Sigmoid colon (tissue), 4 donors: Measurements from ENCODE around the gene CABLES2.

Experiments used
- CTCF ChIP-seq, 4 experiments: fragments of 450-650 bp in 3 of 4; fragments of 200-600 bp in 1 of 4; IDR thresholded peaks; one replicate each; pipeline ENCODE4 v1.5.1; 2016 to 2019; ENCODE audit warnings: antibody characterized with exemption in 4 of 4, mild to moderate bottlenecking in 3 of 4, moderate library complexity in 2 of 4
- POLR2AphosphoS5 ChIP-seq, 4 donors: sonication (generic); formaldehyde crosslinking; IDR thresholded peaks; one replicate each; pipeline ENCODE4 v1.6.1; 2017; ENCODE audit warnings: antibody characterized with exemption in 4 of 4

- TF ChIP-seq CTCF (IDR thresholded peaks at IDR 0.05) (peak in 3 of 4 experiments; percentile 36 to 50 (median 47)), POLR2AphosphoS5 (IDR thresholded peaks at IDR 0.05) (no peak)
Measured at GRCh38 chr20:62405108-62405980, 1.7 kb downstream of the CABLES2 start.
